ENCODE measurements around the gene LIMCH1.
"Not testable (repeated sequence)": the region's sequence is repeated elsewhere in the genome, so short reads cannot be mapped to it uniquely, and the experiment has no call there.

LIMCH1 gene

GRCh38 chr4:41715155-41715554 is 177.2 kb downstream of the LIMCH1 start:
- no peak for DNase-seq (ENCODE audit: extremely low read depth in 1 of 2, low read depth in 1 of 2)

- no peak for DNase-seq (ENCODE audit: extremely low read depth in 1 of 2, low read depth in 1 of 2)
Measured at GRCh38 chr4:41718907-41719306, 180.9 kb downstream of the LIMCH1 start.

- DNase-seq (ENCODE audit: extremely low read depth in 1 of 2, low read depth in 1 of 2), result no peak
Measured at GRCh38 chr4:41719417-41719816, 181.5 kb downstream of the LIMCH1 start.

GRCh38 chr4:41722181-41722580 is 184.2 kb downstream of the LIMCH1 start:
- DNase-seq (ENCODE audit: extremely low read depth in 1 of 2, low read depth in 1 of 2), result no peak

- no peak for DNase-seq (ENCODE audit: extremely low read depth in 1 of 2, low read depth in 1 of 2)
Measured at GRCh38 chr4:41723286-41723685, 185.3 kb downstream of the LIMCH1 start.

- no peak for DNase-seq (ENCODE audit: extremely low read depth in 1 of 2, low read depth in 1 of 2)
Measured at GRCh38 chr4:41725254-41725653, 187.3 kb downstream of the LIMCH1 start.

GRCh38 chr4:41727861-41728572 is 190.1 kb downstream of the LIMCH1 start:
- no peak for DNase-seq (ENCODE audit: extremely low read depth in 1 of 2, low read depth in 1 of 2)

GRCh38 chr4:41728573-41728913 is 190.6 kb downstream of the LIMCH1 start:
- DNase-seq (ENCODE audit: extremely low read depth in 1 of 2, low read depth in 1 of 2), result no peak

- DNase-seq (ENCODE audit: extremely low read depth in 1 of 2, low read depth in 1 of 2), result no peak
Measured at GRCh38 chr4:41731569-41732126, 193.7 kb downstream of the LIMCH1 start.

GRCh38 chr4:41734371-41734770 is 196.4 kb downstream of the LIMCH1 start:
- DNase-seq (ENCODE audit: extremely low read depth in 1 of 2, low read depth in 1 of 2), result no peak

- DNase-seq (ENCODE audit: extremely low read depth in 1 of 2, low read depth in 1 of 2), result not testable (repeated sequence)
Measured at GRCh38 chr4:41737491-41737890, 199.5 kb downstream of the LIMCH1 start.

GRCh38 chr4:41741354-41741753 is 203.4 kb downstream of the LIMCH1 start:
- DNase-seq (ENCODE audit: extremely low read depth in 1 of 2, low read depth in 1 of 2), result no peak

- no peak for DNase-seq (ENCODE audit: extremely low read depth in 1 of 2, low read depth in 1 of 2)
Measured at GRCh38 chr4:41744572-41745291, 206.8 kb downstream of the LIMCH1 start.

- no peak for DNase-seq (ENCODE audit: extremely low read depth in 1 of 2, low read depth in 1 of 2)
Measured at GRCh38 chr4:41745292-41746024, 207.5 kb downstream of the LIMCH1 start.

- no peak for DNase-seq (ENCODE audit: extremely low read depth in 1 of 2, low read depth in 1 of 2)
Measured at GRCh38 chr4:41746025-41746439, 208.1 kb downstream of the LIMCH1 start.

- DNase-seq (ENCODE audit: extremely low read depth in 1 of 2, low read depth in 1 of 2), result no peak
Measured at GRCh38 chr4:41746440-41747229, 208.7 kb downstream of the LIMCH1 start.

GRCh38 chr4:41747230-41748055 is 209.5 kb downstream of the LIMCH1 start:
- no peak for DNase-seq (ENCODE audit: extremely low read depth in 1 of 2, low read depth in 1 of 2)

GRCh38 chr4:41748074-41748570 is 210.2 kb downstream of the LIMCH1 start:
- DNase-seq (ENCODE audit: extremely low read depth in 1 of 2, low read depth in 1 of 2), result no peak

GRCh38 chr4:41748571-41749475 is 210.9 kb downstream of the LIMCH1 start, which contains the start of gene PHOX2B:
Gene PHOX2B (minus strand): TSS chr4:41748725. CDS start chr4:41748610, 115 bp downstream.
- DNase-seq (ENCODE audit: extremely low read depth in 1 of 2, low read depth in 1 of 2), result no peak
